HL-60 (cell line): ENCODE data around the gene LPIN1.

Experiments
- DNase-seq, 2 experiments: peaks; one replicate each; pipeline ENCODE4 v3.0.0-alpha.2; 2010 to 2020; ENCODE audit warnings: low read depth in 1 of 2, low spot score in 1 of 2
- H3K27ac ChIP-seq: fragments of 250-450 bp; sonication (Bioruptor Pico); replicated peaks from 2 replicates; pipeline ENCODE4 v1.5.1; 2020; ENCODE audit warnings: mild to moderate bottlenecking, moderate library complexity
- H3K27me3 ChIP-seq: fragments of 250-450 bp; sonication (Bioruptor Pico); 2 replicates; pipeline ENCODE4 v1.5.1; 2021; ENCODE audit warnings: mild to moderate bottlenecking, moderate library complexity; ENCODE audit not compliant: insufficient read depth, poor library complexity, severe bottlenecking
- H3K4me3 ChIP-seq: replicated peaks from 2 replicates; pipeline ENCODE4 v1.5.1; 2011; ENCODE audit warnings: mild to moderate bottlenecking, control low read depth, low read length; ENCODE audit not compliant: insufficient read depth
- GABPA ChIP-seq: IDR thresholded peaks from 2 replicates; pipeline ENCODE4 v1.6.1; 2012; ENCODE audit warnings: low read depth
- POLR2AphosphoS5 ChIP-seq: IDR thresholded peaks from 2 replicates; pipeline ENCODE4 v1.6.1; 2012; ENCODE audit warnings: low read depth
- SPI1 ChIP-seq: IDR thresholded peaks from 2 replicates; pipeline ENCODE4 v1.6.1; 2012; ENCODE audit warnings: low read depth, mild to moderate bottlenecking, borderline replicate concordance
- TF ChIP-seq, protein P1 (sequence below): IDR thresholded peaks from 2 replicates; pipeline ENCODE4 v1.6.1; 2012; ENCODE audit warnings: low read depth; ENCODE audit not compliant: insufficient replicate concordance
- TF ChIP-seq, protein P2 (sequence below): IDR thresholded peaks from one replicate; pipeline ENCODE4 v1.5.1; 2011; ENCODE audit warnings: low read length, control low read depth, inconsistent platforms; ENCODE audit not compliant: insufficient read depth

Gene LPIN1

GRCh38 chr2:11775384-11775783 is 29.0 kb downstream of the LPIN1 start:
- no peak for DNase-seq
- no peak overlapping the region for H3K27ac ChIP-seq

GRCh38 chr2:11777066-11777782 is 30.8 kb downstream of the LPIN1 start:
- DNase-seq, result no peak
- no peak for TF ChIP-seq GABPA
- TF ChIP-seq, protein P1, sequence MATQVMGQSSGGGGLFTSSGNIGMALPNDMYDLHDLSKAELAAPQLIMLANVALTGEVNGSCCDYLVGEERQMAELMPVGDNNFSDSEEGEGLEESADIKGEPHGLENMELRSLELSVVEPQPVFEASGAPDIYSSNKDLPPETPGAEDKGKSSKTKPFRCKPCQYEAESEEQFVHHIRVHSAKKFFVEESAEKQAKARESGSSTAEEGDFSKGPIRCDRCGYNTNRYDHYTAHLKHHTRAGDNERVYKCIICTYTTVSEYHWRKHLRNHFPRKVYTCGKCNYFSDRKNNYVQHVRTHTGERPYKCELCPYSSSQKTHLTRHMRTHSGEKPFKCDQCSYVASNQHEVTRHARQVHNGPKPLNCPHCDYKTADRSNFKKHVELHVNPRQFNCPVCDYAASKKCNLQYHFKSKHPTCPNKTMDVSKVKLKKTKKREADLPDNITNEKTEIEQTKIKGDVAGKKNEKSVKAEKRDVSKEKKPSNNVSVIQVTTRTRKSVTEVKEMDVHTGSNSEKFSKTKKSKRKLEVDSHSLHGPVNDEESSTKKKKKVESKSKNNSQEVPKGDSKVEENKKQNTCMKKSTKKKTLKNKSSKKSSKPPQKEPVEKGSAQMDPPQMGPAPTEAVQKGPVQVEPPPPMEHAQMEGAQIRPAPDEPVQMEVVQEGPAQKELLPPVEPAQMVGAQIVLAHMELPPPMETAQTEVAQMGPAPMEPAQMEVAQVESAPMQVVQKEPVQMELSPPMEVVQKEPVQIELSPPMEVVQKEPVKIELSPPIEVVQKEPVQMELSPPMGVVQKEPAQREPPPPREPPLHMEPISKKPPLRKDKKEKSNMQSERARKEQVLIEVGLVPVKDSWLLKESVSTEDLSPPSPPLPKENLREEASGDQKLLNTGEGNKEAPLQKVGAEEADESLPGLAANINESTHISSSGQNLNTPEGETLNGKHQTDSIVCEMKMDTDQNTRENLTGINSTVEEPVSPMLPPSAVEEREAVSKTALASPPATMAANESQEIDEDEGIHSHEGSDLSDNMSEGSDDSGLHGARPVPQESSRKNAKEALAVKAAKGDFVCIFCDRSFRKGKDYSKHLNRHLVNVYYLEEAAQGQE, result no peak
- no peak overlapping the region for H3K27ac ChIP-seq
- H3K27me3 ChIP-seq, result no peaks in the 10 kb centered on the region
- no peak overlapping the region for H3K4me3 ChIP-seq

More at GRCh38 chr2:11775384-11775783, 29.0 kb downstream of the LPIN1 start:
- TF ChIP-seq SPI1, result no peak
- TF ChIP-seq GABPA, result no peak
- TF ChIP-seq, protein P2, sequence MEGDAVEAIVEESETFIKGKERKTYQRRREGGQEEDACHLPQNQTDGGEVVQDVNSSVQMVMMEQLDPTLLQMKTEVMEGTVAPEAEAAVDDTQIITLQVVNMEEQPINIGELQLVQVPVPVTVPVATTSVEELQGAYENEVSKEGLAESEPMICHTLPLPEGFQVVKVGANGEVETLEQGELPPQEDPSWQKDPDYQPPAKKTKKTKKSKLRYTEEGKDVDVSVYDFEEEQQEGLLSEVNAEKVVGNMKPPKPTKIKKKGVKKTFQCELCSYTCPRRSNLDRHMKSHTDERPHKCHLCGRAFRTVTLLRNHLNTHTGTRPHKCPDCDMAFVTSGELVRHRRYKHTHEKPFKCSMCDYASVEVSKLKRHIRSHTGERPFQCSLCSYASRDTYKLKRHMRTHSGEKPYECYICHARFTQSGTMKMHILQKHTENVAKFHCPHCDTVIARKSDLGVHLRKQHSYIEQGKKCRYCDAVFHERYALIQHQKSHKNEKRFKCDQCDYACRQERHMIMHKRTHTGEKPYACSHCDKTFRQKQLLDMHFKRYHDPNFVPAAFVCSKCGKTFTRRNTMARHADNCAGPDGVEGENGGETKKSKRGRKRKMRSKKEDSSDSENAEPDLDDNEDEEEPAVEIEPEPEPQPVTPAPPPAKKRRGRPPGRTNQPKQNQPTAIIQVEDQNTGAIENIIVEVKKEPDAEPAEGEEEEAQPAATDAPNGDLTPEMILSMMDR, result no peak
- TF ChIP-seq, protein P1, result no peak
- no peak for TF ChIP-seq POLR2AphosphoS5
- no peak overlapping the region for H3K4me3 ChIP-seq
- H3K27me3 ChIP-seq, result no peaks in the 10 kb centered on the region

GRCh38 chr2:11777886-11778415 is 31.5 kb downstream of the LPIN1 start:
- Histone ChIP-seq H3K27ac (no peak overlapping the region), H3K27me3 (no peaks in the 10 kb centered on the region), H3K4me3 (no peak overlapping the region)
- no peak for DNase-seq
- TF ChIP-seq SPI1, result no peak
- TF ChIP-seq, protein P2, result no peak
- TF ChIP-seq GABPA, result no peak
- TF ChIP-seq POLR2AphosphoS5, result no peak
- TF ChIP-seq, protein P1, result no peak
